ENCODE results near the gene IQCE.
"Not testable (repeated sequence)": the region's sequence is repeated elsewhere in the genome, so short reads cannot be mapped to it uniquely, and the experiment has no call there.

Gene IQCE

GRCh38 chr7:2533566-2533965 lies 25.2 kb upstream of the IQCE start:
- DNase-seq = not testable (repeated sequence)

- DNase-seq = not testable (repeated sequence)
Measured at GRCh38 chr7:2534214-2534613, 24.6 kb upstream of the IQCE start.

- DNase-seq = not testable (repeated sequence)
Measured at GRCh38 chr7:2535872-2536627, 22.7 kb upstream of the IQCE start.

- DNase-seq = no peak
Measured at GRCh38 chr7:2537981-2538851, 20.6 kb upstream of the IQCE start.

- no peak for DNase-seq
Measured at GRCh38 chr7:2539031-2539911, 19.5 kb upstream of the IQCE start.

- no peak for DNase-seq
Measured at GRCh38 chr7:2540133-2540532, 18.6 kb upstream of the IQCE start.

- no peak for DNase-seq
Measured at GRCh38 chr7:2540641-2541051, 18.1 kb upstream of the IQCE start.

GRCh38 chr7:2541291-2542010 lies 17.3 kb upstream of the IQCE start:
- DNase-seq = no peak

GRCh38 chr7:2542011-2542915 lies 16.5 kb upstream of the IQCE start:
- no peak for DNase-seq

GRCh38 chr7:2542916-2543871 lies 15.6 kb upstream of the IQCE start:
- DNase-seq = no peak

- DNase-seq = no peak
Measured at GRCh38 chr7:2544541-2545188, 14.1 kb upstream of the IQCE start.

GRCh38 chr7:2545746-2546425 lies 12.9 kb upstream of the IQCE start:
- DNase-seq = no peak

GRCh38 chr7:2546776-2547586 lies 11.8 kb upstream of the IQCE start:
- no peak for DNase-seq

- DNase-seq = no peak
Measured at GRCh38 chr7:2551418-2551817, 7.4 kb upstream of the IQCE start.

GRCh38 chr7:2553108-2553507 lies 5.7 kb upstream of the IQCE start:
- no peak for DNase-seq

GRCh38 chr7:2553831-2554581 lies 4.8 kb upstream of the IQCE start:
- DNase-seq = no peak

GRCh38 chr7:2554661-2555111 lies 4.1 kb upstream of the IQCE start:
- no peak for DNase-seq
